ENCODE measurements around the gene RAP1GAP. TPM values are rescaled to one million over a fixed set of nuclear protein-coding genes. Genes with fewer than 3 reads are reported as not detected.

RAP1GAP gene
- total and polyA plus RNA-seq, 4 donors, result 5.6 to 64.7 (median 28.0) TPM

GRCh38 chr1:21619375-21619947 is 49.7 kb downstream of the RAP1GAP start:
- Histone ChIP-seq H3K9ac (ENCODE audit: insufficient read depth in 1 of 2, low read length in 2 of 2) (no peak overlapping the region), H3K27ac (ENCODE audit: low read depth in 1 of 2, low read length in 1 of 2) (no peak overlapping the region), H3K4me1 (ENCODE audit: control insufficient read depth in 5 of 5, insufficient read depth in 5 of 5, low read length in 5 of 5) (peaks cover 0 to 44% (median 4%) of the 10 kb centered on the region in 5 donors), H3K9me3 (ENCODE audit: control insufficient read depth in 4 of 4, insufficient read depth in 3 of 4, low read length in 3 of 4) (no peaks in the 10 kb centered on the region), H3K4me3 (no peak overlapping the region), H3K36me3 (ENCODE audit: control insufficient read depth in 4 of 4, insufficient read depth in 4 of 4, low read length in 4 of 4) (no peaks in the 10 kb centered on the region), H3K27me3 (ENCODE audit: control insufficient read depth in 3 of 3, insufficient read depth in 3 of 3, low read length in 2 of 3) (no peaks in the 10 kb centered on the region)
- TF ChIP-seq CTCF (IDR thresholded peaks at IDR 0.05; ENCODE audit: control extremely low read depth, extremely low read depth), result no peak
- DNase-seq (no peak), ATAC-seq (ENCODE audit: insufficient read depth, low FRiP score) (no peak)
- WGBS, 2 donors, result 55 to 58% methylated on average over 7 of the region's 7 CpGs

DNA sequence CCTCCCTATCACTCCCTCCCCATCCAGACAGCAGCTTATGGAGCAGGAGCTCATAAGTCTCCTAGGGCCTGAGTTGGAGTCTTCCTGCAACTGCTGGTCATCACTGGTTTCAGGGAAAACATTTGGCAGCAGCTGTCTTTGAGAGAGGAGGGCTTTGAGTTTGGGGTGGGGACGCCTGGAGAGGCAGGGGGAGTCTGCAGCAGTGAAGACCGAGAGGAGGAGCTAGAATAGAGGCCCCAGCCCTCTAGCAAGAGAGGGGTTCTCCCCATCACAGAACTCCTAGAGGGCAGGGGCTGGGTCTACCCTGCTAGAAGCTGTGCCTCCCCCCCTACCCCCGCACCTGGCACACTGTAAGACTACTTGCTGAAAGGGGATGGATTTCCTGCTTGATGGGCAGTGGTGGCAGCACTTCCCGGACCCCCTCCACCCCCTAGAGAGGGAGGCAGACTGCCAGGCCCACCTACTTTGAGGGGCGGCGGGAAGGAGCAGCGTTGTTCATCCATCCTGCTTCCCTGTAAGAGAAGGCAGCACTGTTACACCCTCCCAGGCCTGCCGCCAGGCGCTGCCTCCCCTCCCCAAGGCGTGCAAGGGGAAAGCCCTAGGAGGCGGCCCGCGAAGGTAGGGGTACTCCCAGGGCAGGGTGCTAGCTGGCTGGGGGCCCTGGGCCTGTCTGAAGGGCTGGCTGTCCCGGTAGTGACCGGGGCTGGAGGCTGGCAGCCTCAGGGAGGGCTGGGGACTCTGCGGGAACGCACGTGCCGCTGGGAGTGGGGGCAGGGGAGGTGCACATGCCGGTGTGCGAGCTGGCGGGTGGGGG is 50.4 kb downstream of the RAP1GAP start:
- no peaks in the 10 kb centered on the region for H3K27me3 ChIP-seq (ENCODE audit: control insufficient read depth in 3 of 3, insufficient read depth in 3 of 3, low read length in 2 of 3)
- ATAC-seq (ENCODE audit: insufficient read depth, low FRiP score) (no peak), DNase-seq (peak; percentile 56 to 76 (median 65))
- H3K36me3 ChIP-seq (ENCODE audit: control insufficient read depth in 4 of 4, insufficient read depth in 4 of 4, low read length in 4 of 4), result no peaks in the 10 kb centered on the region
- WGBS, 2 donors, result 32 to 40% methylated on average over 22 of the region's 22 CpGs
- no peaks in the 10 kb centered on the region for H3K9me3 ChIP-seq (ENCODE audit: control insufficient read depth in 4 of 4, insufficient read depth in 3 of 4, low read length in 3 of 4)
- peaks cover 0 to 44% (median 3%) of the 10 kb centered on the region in 5 donors for H3K4me1 ChIP-seq (ENCODE audit: control insufficient read depth in 5 of 5, insufficient read depth in 5 of 5, low read length in 5 of 5)
- H3K4me3 ChIP-seq, result no peak overlapping the region
- no peak for TF ChIP-seq CTCF (IDR thresholded peaks at IDR 0.05; ENCODE audit: control extremely low read depth, extremely low read depth)
- H3K27ac ChIP-seq (ENCODE audit: low read depth in 1 of 2, low read length in 1 of 2), result no peak overlapping the region
- no peak overlapping the region for H3K9ac ChIP-seq (ENCODE audit: insufficient read depth in 1 of 2, low read length in 2 of 2)

- Histone ChIP-seq H3K9me3 (ENCODE audit: control insufficient read depth in 4 of 4, insufficient read depth in 3 of 4, low read length in 3 of 4) (no peaks in the 10 kb centered on the region), H3K36me3 (ENCODE audit: control insufficient read depth in 4 of 4, insufficient read depth in 4 of 4, low read length in 4 of 4) (no peaks in the 10 kb centered on the region), H3K27me3 (ENCODE audit: control insufficient read depth in 3 of 3, insufficient read depth in 3 of 3, low read length in 2 of 3) (no peaks in the 10 kb centered on the region), H3K4me1 (ENCODE audit: control insufficient read depth in 5 of 5, insufficient read depth in 5 of 5, low read length in 5 of 5) (peaks cover 0 to 39% (median 3%) of the 10 kb centered on the region in 5 donors), H3K4me3 (no peak overlapping the region), H3K27ac (ENCODE audit: low read depth in 1 of 2, low read length in 1 of 2) (no peak overlapping the region), H3K9ac (ENCODE audit: insufficient read depth in 1 of 2, low read length in 2 of 2) (no peak overlapping the region)
- 88 to 91% methylated on average over 7 of the region's 7 CpGs for WGBS, 2 donors
- ATAC-seq (ENCODE audit: insufficient read depth, low FRiP score) (no peak), DNase-seq (no peak)
- no peak for TF ChIP-seq CTCF (IDR thresholded peaks at IDR 0.05; ENCODE audit: control extremely low read depth, extremely low read depth)
Measured at GRCh38 chr1:21618059-21618458, 51.1 kb downstream of the RAP1GAP start.
